ENCODE results near the gene MDH1B.

Gene MDH1B

GRCh38 chr2:206790311-206790935 lies 25.3 kb upstream of the MDH1B start:
- TF ChIP-seq CTCF (IDR thresholded peaks at IDR 0.05; ENCODE audit: control extremely low read depth, extremely low read depth, low read depth, missing control alignments): no peak
- no peak for DNase-seq (ENCODE audit: extremely low spot score)
- ChIA-PET POLR2A (no interaction called here), CTCF (interaction anchor here (0.9 to 6.0 kb wide), 4 partner anchors 8 to 25 kb away, joined by 3 to 57 read pairs (median 18); partner anchors contain the start of genes FASTKD2 and MDH1B)

- DNase-seq (ENCODE audit: extremely low spot score): no peak
- no peak for TF ChIP-seq CTCF (IDR thresholded peaks at IDR 0.05; ENCODE audit: control extremely low read depth, extremely low read depth, low read depth, missing control alignments)
- ChIA-PET CTCF (interaction anchor here (1.1 to 5.1 kb wide), 3 partner anchors 15 to 90 kb away, joined by 4 to 32 read pairs (median 4); no protein-coding TSS in a partner anchor), POLR2A (no interaction called here)
These were observed 19.6 kb upstream of the MDH1B start for GRCh38 chr2:206784559-206785353.

GRCh38 chr2:206783718-206784117 lies 18.6 kb upstream of the MDH1B start:
- DNase-seq (ENCODE audit: extremely low spot score): no peak
- peak; percentile 33 for TF ChIP-seq CTCF (IDR thresholded peaks at IDR 0.05; ENCODE audit: control extremely low read depth, extremely low read depth, low read depth, missing control alignments)
- ChIA-PET CTCF (interaction anchor here (1.2 to 5.1 kb wide), 4 partner anchors 10 to 1257 kb away, joined by 3 to 33 read pairs (median 24); no protein-coding TSS in a partner anchor), POLR2A (no interaction called here)

- POLR2A ChIA-PET: no interaction called here
- TF ChIP-seq CTCF (IDR thresholded peaks at IDR 0.05; ENCODE audit: control extremely low read depth, extremely low read depth, low read depth, missing control alignments): no peak
- no peak for DNase-seq (ENCODE audit: extremely low spot score)
- CTCF ChIA-PET: interaction anchor here (0.7 to 5.1 kb wide), 10 partner anchors 8 to 86 kb away, joined by 3 to 32 read pairs (median 4); partner anchors contain the start of genes FASTKD2 and MDH1B
These were observed 15.5 kb upstream of the MDH1B start for GRCh38 chr2:206780671-206781070.

- ChIA-PET POLR2A (no interaction called here), CTCF (interaction anchor here (1.4 kb wide), 1 partner anchor 9 kb away, joined by 3 read pairs; no protein-coding TSS in a partner anchor)
- no peak for DNase-seq (ENCODE audit: extremely low spot score)
- no peak for TF ChIP-seq CTCF (IDR thresholded peaks at IDR 0.05; ENCODE audit: control extremely low read depth, extremely low read depth, low read depth, missing control alignments)
These were observed 11.3 kb upstream of the MDH1B start for GRCh38 chr2:206776432-206776831.

- no peak for TF ChIP-seq CTCF (IDR thresholded peaks at IDR 0.05; ENCODE audit: control extremely low read depth, extremely low read depth, low read depth, missing control alignments)
- ChIA-PET CTCF (no interaction called here), POLR2A (no interaction called here)
- DNase-seq (ENCODE audit: extremely low spot score): no peak
These were observed 9.7 kb upstream of the MDH1B start for GRCh38 chr2:206774871-206775270.

Data from GM10248 (cell line).